GM18511 (cell line): ENCODE data around the gene C16orf74.

ENCODE experiments used
- ATAC-seq: cut with Tn5 transposase; IDR thresholded peaks from one replicate; pipeline ENCODE4 v1.9.1; 2021; ENCODE audit warnings: mild to moderate bottlenecking, moderate library complexity; ENCODE audit not compliant: unreplicated experiment

C16orf74 gene

GRCh38 chr16:85677383-85677967 is 73.4 kb downstream of the C16orf74 start:
- no peak for ATAC-seq

GRCh38 chr16:85676466-85676865 is 74.4 kb downstream of the C16orf74 start:
- ATAC-seq = no peak

- ATAC-seq = no peak
Observed at GRCh38 chr16:85675251-85675874, 75.5 kb downstream of the C16orf74 start.

- no peak for ATAC-seq
Observed at GRCh38 chr16:85674828-85675227, 76.1 kb downstream of the C16orf74 start.

- no peak for ATAC-seq
Observed at GRCh38 chr16:85674418-85674755, 76.5 kb downstream of the C16orf74 start.

GRCh38 chr16:85673529-85674417 is 77.1 kb downstream of the C16orf74 start:
- ATAC-seq = no peak

- ATAC-seq = no peak
Observed at GRCh38 chr16:85670840-85671239, 80.1 kb downstream of the C16orf74 start.

GRCh38 chr16:85668676-85669424 is 82.0 kb downstream of the C16orf74 start:
- no peak for ATAC-seq

GRCh38 chr16:85667841-85668413 is 83.0 kb downstream of the C16orf74 start:
- no peak for ATAC-seq

GRCh38 chr16:85667261-85667660 is 83.6 kb downstream of the C16orf74 start:
- no peak for ATAC-seq

GRCh38 chr16:85665929-85666328 is 85.0 kb downstream of the C16orf74 start:
- ATAC-seq = no peak

- no peak for ATAC-seq
Observed at GRCh38 chr16:85665373-85665740, 85.5 kb downstream of the C16orf74 start.

- ATAC-seq = no peak
Observed at GRCh38 chr16:85664580-85665372, 86.1 kb downstream of the C16orf74 start.

- no peak for ATAC-seq
Observed at GRCh38 chr16:85663891-85664321, 87.0 kb downstream of the C16orf74 start.

GRCh38 chr16:85662976-85663830 is 87.7 kb downstream of the C16orf74 start:
- no peak for ATAC-seq

GRCh38 chr16:85662482-85662812 is 88.4 kb downstream of the C16orf74 start:
- no peak for ATAC-seq

GRCh38 chr16:85661740-85662481 is 89.0 kb downstream of the C16orf74 start:
- no peak for ATAC-seq

- no peak for ATAC-seq
Observed at GRCh38 chr16:85660843-85661739, 89.8 kb downstream of the C16orf74 start.
